B cell (primary cell): ENCODE measurements around the gene STARD6. TPM values are rescaled to one million over a fixed set of nuclear protein-coding genes. Genes with fewer than 3 reads are reported as not detected.

Experiments
- ATAC-seq: fragments of 200-7000 bp; cut with Tn5 transposase; one replicate; pipeline ENCODE4 v1.10.0; 2021; ENCODE audit warnings: low read depth, mild to moderate bottlenecking, moderate number of reproducible peaks, moderate library complexity
- CTCF ChIA-PET: fragments of 350-600 bp; sonication (Branson Sonifier 250); formaldehyde crosslinking; loops from one replicate; lab custom pipeline; 2021; ENCODE audit warnings: antibody characterized with exemption, inconsistent platforms; lab: Charles Lee
- POLR2A ChIA-PET: fragments of 350-600 bp; sonication (Branson Sonifier 250); formaldehyde crosslinking; loops from one replicate; lab custom pipeline; 2021; ENCODE audit warnings: antibody characterized with exemption; lab: Charles Lee
- DNase-seq: peaks from one replicate; pipeline ENCODE4 v3.0.0; 2013
- H2AFZ ChIP-seq: 2 replicates; pipeline ENCODE4 v1.6.1; 2012; ENCODE audit warnings: mild to moderate bottlenecking, low read depth, low read length; ENCODE audit not compliant: insufficient read depth, poor library complexity, severe bottlenecking
- H3K27ac ChIP-seq, 2 donors: 1 replicate in 1 of 2; 2 replicates in 1 of 2; pipeline ENCODE4 v1.5.1; 2012 to 2013; ENCODE audit warnings: low read length in 2 of 2, mild to moderate bottlenecking in 2 of 2, moderate library complexity in 1 of 2
- H3K27me3 ChIP-seq, 4 experiments: fragments of 200-600 bp in 1 of 4; sonication (generic) in 1 of 4; replicated peaks in 1 of 4; 1 replicate in 2 of 4; 2 replicates in 2 of 4; pipeline versions ENCODE4 v1.6.1 to v1.7.0; 2013 to 2016; ENCODE audit warnings: low read length in 3 of 4, mild to moderate bottlenecking in 2 of 4, mixed read lengths in 1 of 4, moderate library complexity in 1 of 4; ENCODE audit not compliant: insufficient read depth in 4 of 4, control insufficient read depth in 3 of 4; ENCODE audit errors: control extremely low read depth in 1 of 4
- H3K36me3 ChIP-seq, 2 experiments: replicated peaks in 1 of 2; 1 replicate in 1 of 2; 2 replicates in 1 of 2; pipeline versions ENCODE4 v1.6.1 to v1.7.1; 2013; ENCODE audit warnings: low read length in 1 of 2; ENCODE audit not compliant: insufficient read depth in 2 of 2, control insufficient read depth in 1 of 2; ENCODE audit errors: control extremely low read depth in 1 of 2, extremely low read depth in 1 of 2
- H3K4me1 ChIP-seq, 2 donors: fragments of 200-600 bp in 1 of 2; sonication (generic) in 1 of 2; 1 replicate in 1 of 2; 2 replicates in 1 of 2; pipeline versions ENCODE4 v1.5.1 to v1.6.1; 2013 to 2017; ENCODE audit warnings: low read length in 2 of 2; ENCODE audit not compliant: control insufficient read depth in 2 of 2, insufficient read depth in 2 of 2
- H3K4me2 ChIP-seq: replicated peaks from 2 replicates; pipeline ENCODE3; 2012; ENCODE audit warnings: mild to moderate bottlenecking, low read depth, low read length; ENCODE audit not compliant: poor library complexity, severe bottlenecking
- H3K4me3 ChIP-seq, 5 experiments: fragments of 200-600 bp in 1 of 5; sonication (generic) in 1 of 5; 1 replicate in 3 of 5; 2 replicates in 2 of 5; pipeline versions ENCODE4 v1.5.1 to v1.7.0; 2011 to 2016; ENCODE audit warnings: low read length in 4 of 5, mild to moderate bottlenecking in 4 of 5, low read depth in 2 of 5, control low read depth in 1 of 5, moderate library complexity in 1 of 5; ENCODE audit not compliant: insufficient read depth in 1 of 5; ENCODE audit errors: control extremely low read depth in 1 of 5, extremely low read depth in 1 of 5
- H3K79me2 ChIP-seq: fragments of 200-600 bp; sonication (generic); one replicate; pipeline ENCODE4 v1.6.0; 2016; ENCODE audit warnings: low read length; ENCODE audit not compliant: control insufficient read depth, insufficient read depth
- H3K9ac ChIP-seq: fragments of 200-600 bp; sonication (generic); 2 replicates; pipeline ENCODE4 v1.6.1; 2017; ENCODE audit warnings: mild to moderate bottlenecking, low read length, moderate library complexity
- H3K9me3 ChIP-seq, 3 donors: one replicate each; pipeline versions ENCODE4 v1.6.1 to v1.7.1; 2013; ENCODE audit warnings: low read length in 2 of 3; ENCODE audit not compliant: control insufficient read depth in 2 of 3, insufficient read depth in 1 of 3; ENCODE audit errors: control extremely low read depth in 1 of 3
- H4K20me1 ChIP-seq: 2 replicates; pipeline ENCODE4 v1.6.0; 2012; ENCODE audit warnings: mild to moderate bottlenecking, low read length; ENCODE audit not compliant: insufficient read depth, control insufficient read depth, poor library complexity, severe bottlenecking
- H3K27ac Mint-ChIP-seq: one replicate; pipeline ENCODE4 v1.8.0; 2021; ENCODE audit warnings: mixed read lengths
- H3K27me3 Mint-ChIP-seq: one replicate; pipeline ENCODE4 v1.8.0; 2021; ENCODE audit warnings: mixed read lengths
- H3K4me1 Mint-ChIP-seq: one replicate; pipeline ENCODE4 v1.8.0; 2021; ENCODE audit warnings: mixed read lengths
- H3K4me3 Mint-ChIP-seq: one replicate; pipeline ENCODE4 v1.8.0; 2021; ENCODE audit warnings: mixed read lengths
- H3K9me3 Mint-ChIP-seq: one replicate; pipeline ENCODE4 v1.8.0; 2022; ENCODE audit warnings: mixed read lengths; ENCODE audit not compliant: insufficient read depth
- CTCF ChIP-seq: fragments of 200-600 bp; IDR thresholded peaks from one replicate; pipeline ENCODE4 v1.8.0; 2022; ENCODE audit warnings: antibody characterized with exemption, mild to moderate bottlenecking
- EZH2 ChIP-seq: IDR thresholded peaks from 2 replicates; pipeline ENCODE4 v1.6.1; 2012; ENCODE audit warnings: borderline replicate concordance, low read depth, mild to moderate bottlenecking, moderate library complexity, low read length; ENCODE audit not compliant: insufficient read depth, poor library complexity, severe bottlenecking
- WGBS: methylation state at CpG from one replicate; pipeline ENCODE4 v1.1.5; 2013; ENCODE audit warnings: missing lambda C conversion rate; ENCODE audit not compliant: insufficient coverage; 5-methylcytosine and 5-hydroxymethylcytosine counted together
- intact Hi-C: fragments of 100-400 bp; cut with micrococcal nuclease; formaldehyde crosslinking; loops from one replicate; pipeline ENCODE4 v1.10.0; 2022
- polyA plus RNA-seq: library from polyadenylated mRNA; depleted of rRNA; stranded (reverse); fragments of >200 nt; gene quantifications from 2 replicates; pipeline ENCODE4 v1.2.3, GENCODE V29; 2012
- total RNA-seq, 2 donors: library from RNA; stranded (reverse); fragments of 120-200 nt in 1 of 2; gene quantifications; 1 replicate in 1 of 2; 2 replicates in 1 of 2; pipeline versions ENCODE4 v1.2.3 to v1.2.4, GENCODE V29; 2013 to 2022

The STARD6 gene
- total and polyA plus RNA-seq, 2 donors (not counting 1 experiment from before 2014, with no cell fraction given), result not detected

- Histone ChIP-seq H3K27ac (no peak overlapping the region), H3K9me3 (peaks cover 0 to 1% (median 0%) of the 10 kb centered on the region in 3 donors), H3K4me3 (no peak overlapping the region), H3K79me2 (no peaks in the 10 kb centered on the region), H3K4me1 (no peaks in the 10 kb centered on the region), H3K4me2 (no peak overlapping the region), H2AFZ (no peak overlapping the region), H4K20me1 (no peaks in the 10 kb centered on the region), H3K9ac (no peak overlapping the region), H3K36me3 (no peaks in the 10 kb centered on the region), H3K27me3 (no peaks in the 10 kb centered on the region)
- no peak for TF ChIP-seq EZH2
- TF ChIP-seq CTCF, result no peak
- H3K4me1 Mint-ChIP-seq, result no peaks in the 10 kb centered on the region
- ATAC-seq, result no peak
- no CpG with 5 or more reads among the region's 2 CpGs for WGBS
- H3K9me3 Mint-ChIP-seq, result no peaks in the 10 kb centered on the region
- H3K27me3 Mint-ChIP-seq, result no peaks in the 10 kb centered on the region
- ChIA-PET POLR2A (no interaction called here), CTCF (interaction anchor here (0.5 to 1.3 kb wide), 3 partner anchors 9 to 27 kb away, joined by 3 to 5 read pairs (median 3); no protein-coding TSS in a partner anchor)
- no peak overlapping the region for H3K4me3 Mint-ChIP-seq
- intact Hi-C loops, result no loop called here
- no peak for DNase-seq
- H3K27ac Mint-ChIP-seq, result no peak overlapping the region
Observed at GRCh38 chr18:54381640-54382039, 24.0 kb upstream of the STARD6 start.

- intact Hi-C loops, result no loop called here
- Histone ChIP-seq H3K4me3 (no peak overlapping the region), H4K20me1 (no peaks in the 10 kb centered on the region), H3K4me2 (no peak overlapping the region), H3K79me2 (no peaks in the 10 kb centered on the region), H3K27me3 (no peaks in the 10 kb centered on the region), H3K4me1 (no peaks in the 10 kb centered on the region), H3K36me3 (peaks cover 0 to 4% of the 10 kb centered on the region in 2 experiments), H3K27ac (no peak overlapping the region), H3K9ac (no peak overlapping the region), H2AFZ (no peak overlapping the region), H3K9me3 (no peaks in the 10 kb centered on the region)
- TF ChIP-seq CTCF (no peak), EZH2 (no peak)
- CTCF ChIA-PET, result no interaction called here
- POLR2A ChIA-PET, result no interaction called here
- H3K27ac Mint-ChIP-seq, result no peak overlapping the region
- no peaks in the 10 kb centered on the region for H3K4me1 Mint-ChIP-seq
- no peak overlapping the region for H3K4me3 Mint-ChIP-seq
- ATAC-seq, result no peak
- H3K9me3 Mint-ChIP-seq, result no peaks in the 10 kb centered on the region
- DNase-seq, result no peak
- WGBS, result no CpG with 5 or more reads among the region's 4 CpGs
- H3K27me3 Mint-ChIP-seq, result no peaks in the 10 kb centered on the region
Observed at GRCh38 chr18:54378057-54378456, 20.4 kb upstream of the STARD6 start.
